Subcutaneous abdominal adipose tissue (tissue), 5 donors: ENCODE results near the gene TMEM30B.
"Not testable (repeated sequence)": the region's sequence is repeated elsewhere in the genome, so short reads cannot be mapped to it uniquely, and the experiment has no call there.

Experiments used
- H3K27ac ChIP-seq: one replicate; pipeline ENCODE4 v1.7.0; 2013; ENCODE audit warnings: low read depth, mild to moderate bottlenecking, inconsistent platforms, low read length, moderate library complexity
- H3K27me3 ChIP-seq, 5 donors: one replicate each; pipeline ENCODE4 v1.7.0; 2013; ENCODE audit warnings: low read length in 5 of 5, inconsistent platforms in 1 of 5; ENCODE audit not compliant: control insufficient read depth in 5 of 5, insufficient read depth in 4 of 5
- H3K36me3 ChIP-seq, 5 donors: one replicate each; pipeline ENCODE4 v1.7.0; 2013; ENCODE audit warnings: low read length in 5 of 5; ENCODE audit not compliant: control insufficient read depth in 5 of 5, insufficient read depth in 5 of 5
- H3K4me1 ChIP-seq, 5 donors: one replicate each; pipeline ENCODE4 v1.7.0; 2013; ENCODE audit warnings: low read length in 5 of 5, mild to moderate bottlenecking in 3 of 5, moderate library complexity in 1 of 5; ENCODE audit not compliant: control insufficient read depth in 5 of 5, insufficient read depth in 5 of 5
- H3K4me3 ChIP-seq, 5 donors: one replicate each; pipeline ENCODE4 v1.7.0; 2013; ENCODE audit warnings: low read length in 5 of 5, low read depth in 1 of 5
- H3K9ac ChIP-seq, 5 donors: one replicate each; pipeline ENCODE4 v1.7.0; 2013; ENCODE audit warnings: low read length in 5 of 5, mild to moderate bottlenecking in 4 of 5, moderate library complexity in 3 of 5
- H3K9me3 ChIP-seq, 5 donors: one replicate each; pipeline ENCODE4 v1.7.0; 2013; ENCODE audit warnings: low read length in 5 of 5; ENCODE audit not compliant: control insufficient read depth in 5 of 5
- donor health status: healthy.
- donor health status: healthy.
- donor health status: healthy.
- donor health status: healthy.
- donor health status: healthy.

Gene TMEM30B

GRCh38 chr14:61322011-61322798 lies 41.1 kb upstream of the TMEM30B start:
- Histone ChIP-seq H3K9ac (peak overlapping the region in 4 of 5 donors; percentile 54 to 86 (median 72)), H3K4me3 (peak overlapping the region; percentile 65 to 86 (median 79)), H3K9me3 (peaks cover 0 to 2% (median 0%) of the 10 kb centered on the region in 5 donors), H3K27ac (peak overlapping the region; percentile 70), H3K27me3 (peaks cover 0 to 14% (median 5%) of the 10 kb centered on the region in 5 donors), H3K36me3 (no peaks in the 10 kb centered on the region), H3K4me1 (peaks cover 2 to 29% (median 23%) of the 10 kb centered on the region in 5 donors)

- Histone ChIP-seq H3K4me1 (peaks cover 2 to 26% (median 23%) of the 10 kb centered on the region in 5 donors), H3K27ac (peak within 1 kb of the TSS; percentile 70), H3K9ac (peak within 1 kb of the TSS in 4 of 5 donors; percentile 54 to 86 (median 72)), H3K9me3 (peaks cover 0 to 2% (median 0%) of the 10 kb centered on the region in 5 donors), H3K36me3 (no peaks in the 10 kb centered on the region), H3K27me3 (peaks cover 0 to 14% (median 5%) of the 10 kb centered on the region in 5 donors), H3K4me3 (peak within 1 kb of the TSS; percentile 65 to 86 (median 79))
Observed at GRCh38 chr14:61321385-61322010, 40.4 kb upstream of the TMEM30B start, which contains the start of gene PRKCH. TSS of gene PRKCH (plus strand) at chr14:61321579. CDS start at chr14:61322102, 523 bp downstream.

- Histone ChIP-seq H3K27me3 (peaks cover 0 to 14% (median 5%) of the 10 kb centered on the region in 5 donors), H3K9me3 (peaks cover 0 to 2% (median 0%) of the 10 kb centered on the region in 5 donors), H3K36me3 (no peaks in the 10 kb centered on the region), H3K27ac (peak overlapping the region; percentile 70), H3K4me1 (peaks cover 2 to 25% (median 22%) of the 10 kb centered on the region in 5 donors), H3K9ac (peak overlapping the region in 2 of 5 donors; percentile 38 to 40), H3K4me3 (peak overlapping the region in 4 of 5 donors; percentile 78 to 86 (median 80))
Observed at GRCh38 chr14:61320806-61321384, 39.8 kb upstream of the TMEM30B start.

- H3K4me3 ChIP-seq, H3K36me3 ChIP-seq, H3K9me3 ChIP-seq, H3K9ac ChIP-seq, H3K27ac ChIP-seq: not testable (repeated sequence)
- Histone ChIP-seq H3K4me1 (peaks cover 2 to 25% (median 22%) of the 10 kb centered on the region in 5 donors), H3K27me3 (peaks cover 0 to 14% (median 5%) of the 10 kb centered on the region in 5 donors)
Observed at GRCh38 chr14:61320170-61320569, 39.0 kb upstream of the TMEM30B start.

GRCh38 chr14:61319706-61320105 lies 38.6 kb upstream of the TMEM30B start:
- no peak overlapping the region for H3K9ac ChIP-seq
- no peak overlapping the region for H3K27ac ChIP-seq
- no peak overlapping the region for H3K4me3 ChIP-seq
- H3K27me3 ChIP-seq, result peaks cover 0 to 14% (median 5%) of the 10 kb centered on the region in 5 donors
- H3K4me1 ChIP-seq, result peaks cover 2 to 25% (median 22%) of the 10 kb centered on the region in 5 donors
- H3K9me3 ChIP-seq, result no peaks in the 10 kb centered on the region
- H3K36me3 ChIP-seq, result no peaks in the 10 kb centered on the region

- peaks cover 2 to 25% (median 22%) of the 10 kb centered on the region in 5 donors for H3K4me1 ChIP-seq
Observed at GRCh38 chr14:61319086-61319485, 37.9 kb upstream of the TMEM30B start.

GRCh38 chr14:61315313-61315712 lies 34.2 kb upstream of the TMEM30B start:
- H3K4me3 ChIP-seq, result no peak overlapping the region
- H3K9me3 ChIP-seq, result peaks cover 0 to 4% (median 0%) of the 10 kb centered on the region in 5 donors
- H3K36me3 ChIP-seq, result no peaks in the 10 kb centered on the region
- no peak overlapping the region for H3K9ac ChIP-seq
- no peak overlapping the region for H3K27ac ChIP-seq
- peaks cover 0 to 3% (median 0%) of the 10 kb centered on the region in 5 donors for H3K27me3 ChIP-seq
- H3K4me1 ChIP-seq, result no peaks in the 10 kb centered on the region

More at GRCh38 chr14:61319086-61319485, 37.9 kb upstream of the TMEM30B start:
- Histone ChIP-seq H3K4me3 (no peak overlapping the region), H3K9me3 (no peaks in the 10 kb centered on the region), H3K27me3 (peaks cover 0 to 14% (median 5%) of the 10 kb centered on the region in 5 donors), H3K27ac (no peak overlapping the region), H3K36me3 (no peaks in the 10 kb centered on the region), H3K9ac (no peak overlapping the region)

GRCh38 chr14:61308701-61309100 lies 27.6 kb upstream of the TMEM30B start:
- not testable (repeated sequence) for H3K27ac ChIP-seq, H3K27me3 ChIP-seq, H3K4me3 ChIP-seq, H3K9me3 ChIP-seq, H3K9ac ChIP-seq, H3K36me3 ChIP-seq
- H3K4me1 ChIP-seq, result peaks cover 0 to 17% (median 0%) of the 10 kb centered on the region in 5 donors

- Histone ChIP-seq H3K4me3 (no peak overlapping the region), H3K4me1 (peaks cover 0 to 17% (median 0%) of the 10 kb centered on the region in 5 donors), H3K27me3 (no peaks in the 10 kb centered on the region), H3K36me3 (no peaks in the 10 kb centered on the region), H3K27ac (no peak overlapping the region), H3K9ac (no peak overlapping the region), H3K9me3 (peaks cover 0 to 2% (median 0%) of the 10 kb centered on the region in 5 donors)
Observed at GRCh38 chr14:61308198-61308597, 27.1 kb upstream of the TMEM30B start.
